Raji (cell line): ENCODE measurements around the gene SPECC1.

Experiments
- POLR2A ChIP-seq: IDR thresholded peaks from 2 replicates; pipeline ENCODE4 v1.6.1; 2011; ENCODE audit warnings: low read depth, low read length, control low read depth; ENCODE audit not compliant: insufficient read depth

Gene SPECC1

GRCh38 chr17:20045476-20045875, 36.3 kb downstream of the SPECC1 start:
- TF ChIP-seq POLR2A: no peak

- TF ChIP-seq POLR2A: no peak
Measured at GRCh38 chr17:20046629-20047028, 37.5 kb downstream of the SPECC1 start.

- no peak for TF ChIP-seq POLR2A
Measured at GRCh38 chr17:20051624-20052023, 42.5 kb downstream of the SPECC1 start.

GRCh38 chr17:20053361-20053964, 44.3 kb downstream of the SPECC1 start:
- no peak for TF ChIP-seq POLR2A

- no peak for TF ChIP-seq POLR2A
Measured at GRCh38 chr17:20059728-20060188, 50.6 kb downstream of the SPECC1 start.

- TF ChIP-seq POLR2A: no peak
Measured at GRCh38 chr17:20063665-20064648, 54.8 kb downstream of the SPECC1 start.

- TF ChIP-seq POLR2A: no peak
Measured at GRCh38 chr17:20066253-20066652, 57.1 kb downstream of the SPECC1 start.

- TF ChIP-seq POLR2A: no peak
Measured at GRCh38 chr17:20067711-20068110, 58.6 kb downstream of the SPECC1 start.

- TF ChIP-seq POLR2A: no peak
Measured at GRCh38 chr17:20068445-20068844, 59.3 kb downstream of the SPECC1 start.

GRCh38 chr17:20071824-20072691, 62.9 kb downstream of the SPECC1 start:
- no peak for TF ChIP-seq POLR2A

- no peak for TF ChIP-seq POLR2A
Measured at GRCh38 chr17:20072692-20072992, 63.5 kb downstream of the SPECC1 start.

- TF ChIP-seq POLR2A: no peak
Measured at GRCh38 chr17:20073055-20073979, 64.2 kb downstream of the SPECC1 start.

GRCh38 chr17:20074001-20074400, 64.8 kb downstream of the SPECC1 start:
- TF ChIP-seq POLR2A: no peak

GRCh38 chr17:20074489-20074888, 65.3 kb downstream of the SPECC1 start:
- no peak for TF ChIP-seq POLR2A
